ENCODE data around the gene FAM120B.

The FAM120B gene

GRCh38 chr6:170273191-170273590 lies 33.4 kb upstream of the FAM120B start:
- no peak for DNase-seq

- no peak for DNase-seq
These were observed 32.9 kb upstream of the FAM120B start for GRCh38 chr6:170273681-170274080.

GRCh38 chr6:170274713-170275560 lies 31.6 kb upstream of the FAM120B start:
- DNase-seq = no peak

- no peak for DNase-seq
These were observed 30.0 kb upstream of the FAM120B start for GRCh38 chr6:170276369-170277057.

- no peak for DNase-seq
These were observed 28.4 kb upstream of the FAM120B start for GRCh38 chr6:170277893-170278742.

GRCh38 chr6:170278743-170279094 lies 27.8 kb upstream of the FAM120B start:
- DNase-seq = no peak

GRCh38 chr6:170279426-170279825 lies 27.1 kb upstream of the FAM120B start:
- no peak for DNase-seq

- peak; percentile 73 for DNase-seq
These were observed 26.4 kb upstream of the FAM120B start for GRCh38 chr6:170279977-170280688.

- no peak for DNase-seq
These were observed 25.9 kb upstream of the FAM120B start for GRCh38 chr6:170280689-170281045.

GRCh38 chr6:170281331-170282292 lies 24.9 kb upstream of the FAM120B start:
- DNase-seq = no peak

GRCh38 chr6:170282512-170283158 lies 23.9 kb upstream of the FAM120B start:
- DNase-seq = no peak

- DNase-seq = no peak
These were observed 23.1 kb upstream of the FAM120B start for GRCh38 chr6:170283212-170284081.

GRCh38 chr6:170284126-170284773 lies 22.3 kb upstream of the FAM120B start:
- no peak for DNase-seq

- no peak for DNase-seq
These were observed 21.6 kb upstream of the FAM120B start for GRCh38 chr6:170284866-170285469.

- no peak for DNase-seq
These were observed 21.1 kb upstream of the FAM120B start for GRCh38 chr6:170285482-170285881.

GRCh38 chr6:170286246-170286933 lies 20.2 kb upstream of the FAM120B start:
- DNase-seq = no peak

GRCh38 chr6:170286934-170287265 lies 19.7 kb upstream of the FAM120B start:
- DNase-seq = no peak

GRCh38 chr6:170287371-170287876 lies 19.1 kb upstream of the FAM120B start:
- DNase-seq = no peak
